ENCODE data around the gene BMPR1B. TPM values are rescaled to one million over a fixed set of nuclear protein-coding genes. Genes with fewer than 3 reads are reported as not detected.
"Not testable (repeated sequence)": the region's sequence is repeated elsewhere in the genome, so short reads cannot be mapped to it uniquely, and the experiment has no call there.

The BMPR1B gene
- total and polyA plus RNA-seq, 2 of the 4 experiments (the other 2 are of a cell fraction): 0.24 to 0.90 TPM

GRCh38 chr4:95171377-95171776 lies 413.6 kb downstream of the BMPR1B start:
- dilution Hi-C loops (cut with HindIII; ENCODE audit: low sequenced_read_pairs, unreplicated experiment); H2BK20ac ChIP-seq (ENCODE audit: low read depth, low read length); DNase-seq; H3K79me1 ChIP-seq (ENCODE audit: low read depth in 1 of 2, low read length in 2 of 2); H3K9ac ChIP-seq (ENCODE audit: low read depth, low read length); H3K27ac ChIP-seq (ENCODE audit: insufficient read depth, low read length); H3K18ac ChIP-seq (ENCODE audit: low read depth, low read length); H2AK9ac ChIP-seq (replicated peaks; ENCODE audit: low read depth, low read length, poor library complexity); H3K14ac ChIP-seq (replicated peaks; ENCODE audit: low read depth, low read length); H2BK5ac ChIP-seq (ENCODE audit: low read depth, low read length, poor library complexity, severe bottlenecking); H4K8ac ChIP-seq (ENCODE audit: low read depth in 2 of 2, low read length in 2 of 2); H2BK15ac ChIP-seq (ENCODE audit: low read depth, low read length); H4K20me1 ChIP-seq (ENCODE audit: insufficient read depth, low read length); H3K9me1 ChIP-seq (ENCODE audit: insufficient read depth, low read length); ATAC-seq (ENCODE audit: low read depth); CTCF ChIA-PET; H2AFZ ChIP-seq (replicated peaks; ENCODE audit: low read length, poor library complexity); H3K4me3 ChIP-seq (ENCODE audit: insufficient read depth, low read depth, low read length); H2BK120ac ChIP-seq (ENCODE audit: low read depth, low read length); H3K23ac ChIP-seq (ENCODE audit: low read depth, low read length); intact Hi-C loops (cut with micrococcal nuclease); POLR2A ChIA-PET (ENCODE audit: unreplicated experiment); BruUV-seq (replicated peaks); H4K91ac ChIP-seq (ENCODE audit: insufficient read depth, low read depth, low read length); H3K9me3 ChIP-seq (ENCODE audit: control insufficient read depth, insufficient read depth, low read length); H3K36me3 ChIP-seq (ENCODE audit: control insufficient read depth, insufficient read depth, low read length); H3K27me3 ChIP-seq (ENCODE audit: control insufficient read depth, insufficient read depth, low read length); H3K4ac ChIP-seq (ENCODE audit: low read depth, low read length); H2AK5ac ChIP-seq (ENCODE audit: low read depth, low read length); H4K5ac ChIP-seq (ENCODE audit: low read depth, low read length); in situ Hi-C loops (cut with MboI; ENCODE audit: low sequenced_read_pairs); H3K56ac ChIP-seq (ENCODE audit: extremely low read depth, insufficient read depth, low read length); H3K4me1 ChIP-seq (ENCODE audit: control insufficient read depth, insufficient read depth, low read length); H3K4me2 ChIP-seq (ENCODE audit: low read depth, low read length): not testable (repeated sequence)
- no CpG with 5 or more reads among the region's 3 CpGs for WGBS, 2 experiments (ENCODE audit: extremely low coverage in 2 of 2, insufficient read length in 1 of 2)

Data from IMR-90 (cell line).